Measurements from ENCODE around the gene AK2.
"Not testable (repeated sequence)": the region's sequence is repeated elsewhere in the genome, so short reads cannot be mapped to it uniquely, and the experiment has no call there.

Gene AK2

DNA sequence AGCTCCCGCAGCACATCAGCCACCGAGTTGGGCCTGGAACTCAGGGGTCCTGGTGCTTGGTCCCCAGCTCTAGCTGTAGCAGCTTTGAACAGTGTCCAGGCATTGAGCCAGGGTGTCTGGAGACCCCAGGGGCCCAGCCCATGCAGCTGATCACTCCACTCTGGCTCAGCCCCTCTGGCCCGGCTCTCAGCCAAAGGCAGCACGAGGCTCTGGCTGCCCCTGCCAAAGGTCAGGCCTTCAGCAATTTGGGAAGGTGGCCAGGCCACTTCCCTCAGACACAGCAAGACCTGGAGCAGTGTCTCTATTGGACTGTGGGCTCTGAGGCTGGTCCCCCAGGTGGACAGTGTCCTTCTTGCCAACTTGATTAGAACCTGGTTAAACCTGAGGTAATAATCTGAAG, 37.7 kb downstream of the AK2 start:
- no peak for DNase-seq (ENCODE audit: low read depth in 2 of 2)

DNA sequence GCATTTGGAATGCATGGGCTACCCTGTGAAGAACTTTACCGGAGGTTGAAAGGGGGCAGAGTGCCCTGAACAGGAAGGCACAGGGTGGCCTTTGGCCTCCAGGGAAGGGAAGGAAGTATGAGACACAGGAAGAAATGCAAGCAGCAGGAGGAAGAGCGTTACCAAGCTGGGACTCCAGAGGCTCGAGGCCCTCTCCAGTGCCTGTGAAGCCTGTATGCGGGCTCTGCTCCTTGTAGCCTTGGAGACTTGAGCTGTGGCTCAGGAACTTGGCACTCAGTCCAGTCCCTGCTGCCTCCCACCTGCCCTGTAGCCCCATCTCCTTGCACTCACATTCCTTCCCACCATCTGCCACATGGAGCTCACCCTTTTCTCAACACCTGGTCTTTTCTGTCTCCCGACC, 38.6 kb downstream of the AK2 start:
- DNase-seq (ENCODE audit: low read depth in 2 of 2): no peak

GRCh38 chr1:32997381-32997891, 39.2 kb downstream of the AK2 start:
- no peak for DNase-seq (ENCODE audit: low read depth in 2 of 2)

GRCh38 chr1:32993324-32993636, 43.4 kb downstream of the AK2 start:
- DNase-seq (ENCODE audit: low read depth in 2 of 2): not testable (repeated sequence)

GRCh38 chr1:32992489-32993323, 44.0 kb downstream of the AK2 start:
- peak; percentile 26 to 50 for DNase-seq (ENCODE audit: low read depth in 2 of 2)

GRCh38 chr1:32991819-32992488, 44.7 kb downstream of the AK2 start:
- DNase-seq (ENCODE audit: low read depth in 2 of 2): no peak

GRCh38 chr1:32991386-32991785, 45.3 kb downstream of the AK2 start:
- DNase-seq (ENCODE audit: low read depth in 2 of 2): no peak

DNA sequence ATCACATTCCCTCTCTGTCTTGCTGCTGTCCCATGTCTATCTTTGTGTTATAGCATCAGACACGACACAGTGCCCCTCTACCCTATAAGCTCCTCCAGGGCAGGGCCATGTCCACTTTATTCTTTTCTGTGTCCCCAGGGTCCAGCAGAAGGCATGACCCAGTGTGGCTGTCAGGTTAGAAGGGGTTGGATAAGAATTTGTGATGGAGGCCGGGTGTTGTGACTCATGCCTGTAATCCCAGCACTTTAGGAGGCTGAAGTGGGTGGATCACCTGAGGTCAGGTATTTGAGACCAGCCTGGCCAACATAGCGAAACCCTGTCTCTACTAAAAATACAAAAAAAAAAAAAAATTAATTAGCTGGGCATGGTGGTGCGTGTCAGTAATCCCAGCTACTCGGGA, 45.8 kb downstream of the AK2 start:
- DNase-seq (ENCODE audit: low read depth in 2 of 2): no peak

GRCh38 chr1:32989160-32990050, 47.3 kb downstream of the AK2 start:
- peak in 1 of 2 donors; percentile 24 for DNase-seq (ENCODE audit: low read depth in 2 of 2)

GRCh38 chr1:32988665-32989064, 48.0 kb downstream of the AK2 start:
- no peak for DNase-seq (ENCODE audit: low read depth in 2 of 2)

- no peak for DNase-seq (ENCODE audit: low read depth in 2 of 2)
These were observed 51.5 kb downstream of the AK2 start for GRCh38 chr1:32985226-32985625.

DNA sequence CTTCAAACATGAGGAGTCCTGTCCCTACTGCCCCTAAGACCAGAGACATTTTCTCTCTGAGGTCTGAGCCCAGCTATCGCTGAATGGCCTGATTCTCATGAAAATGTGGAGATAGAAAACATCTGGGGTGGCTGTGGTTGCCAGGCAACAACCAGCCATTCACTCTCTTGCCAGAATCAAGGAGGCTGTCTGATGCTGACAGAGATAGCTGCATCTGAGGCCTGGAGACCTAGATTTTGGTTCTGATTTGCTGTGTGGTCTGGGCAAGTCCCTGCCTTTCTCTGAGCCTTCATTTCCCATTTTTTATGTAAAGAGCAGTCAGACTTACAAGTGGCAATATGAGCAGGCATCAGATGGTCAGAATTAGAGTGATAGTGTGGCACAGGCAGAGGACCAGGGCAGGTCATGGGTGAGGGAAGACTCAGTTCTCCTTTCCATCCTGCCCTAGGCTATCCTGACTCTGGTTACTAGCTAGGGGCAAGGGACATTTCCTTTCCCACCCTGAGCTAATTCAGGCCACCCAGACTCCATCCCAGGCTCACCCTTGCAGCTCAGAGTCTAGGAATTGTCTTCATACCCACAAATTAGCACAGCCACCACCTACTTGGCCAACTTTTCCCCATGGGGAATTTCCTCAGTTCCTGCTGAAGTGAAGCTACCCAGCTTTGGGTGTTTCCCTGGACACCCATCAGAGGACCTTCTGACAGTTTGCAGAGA, 52.1 kb downstream of the AK2 start:
- no peak for DNase-seq (ENCODE audit: low read depth in 2 of 2)

DNA sequence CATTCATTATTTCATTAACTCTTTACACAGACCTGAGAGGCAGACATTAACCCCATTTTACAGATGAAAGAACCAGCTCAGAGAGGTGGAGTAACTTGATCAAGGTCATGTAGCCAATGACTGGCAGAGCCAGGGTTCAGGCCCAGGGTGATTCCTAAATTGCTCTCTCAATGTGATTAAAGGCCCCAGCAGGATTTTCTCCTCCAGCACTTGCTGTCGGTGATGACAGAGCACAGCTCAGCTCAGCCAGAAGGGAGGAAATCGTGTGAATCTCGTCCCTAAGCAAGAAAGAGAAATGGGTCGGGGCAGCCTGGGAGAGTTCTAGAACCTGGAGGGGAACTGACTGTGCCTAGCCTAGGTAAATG, 52.6 kb downstream of the AK2 start:
- no peak for DNase-seq (ENCODE audit: low read depth in 2 of 2)

GRCh38 chr1:32983020-32983419, 53.7 kb downstream of the AK2 start:
- no peak for DNase-seq (ENCODE audit: low read depth in 2 of 2)

- peak; percentile 35 to 38 for DNase-seq (ENCODE audit: low read depth in 2 of 2)
These were observed 55.4 kb downstream of the AK2 start for GRCh38 chr1:32981003-32981901.

DNA sequence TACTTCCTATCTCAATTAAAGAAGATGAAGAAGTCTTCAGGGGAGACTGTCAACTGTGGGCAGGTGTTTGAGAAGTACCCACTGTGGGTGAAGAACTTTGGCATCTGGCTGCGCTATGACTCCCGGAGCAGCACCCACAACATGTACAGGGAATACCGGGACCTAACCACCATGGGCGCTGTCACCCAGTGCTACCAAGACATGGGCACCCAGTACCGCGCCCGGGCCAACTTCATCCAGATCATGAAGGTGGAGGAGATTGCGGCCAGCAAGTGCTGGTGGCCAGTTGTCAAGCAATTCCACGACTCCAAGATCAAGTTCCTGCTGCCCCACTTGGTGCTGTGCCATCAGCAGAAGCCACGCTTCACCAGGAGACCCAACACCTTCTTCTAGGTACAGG, 56.6 kb downstream of the AK2 start:
- no peak for DNase-seq (ENCODE audit: low read depth in 2 of 2)

DNA sequence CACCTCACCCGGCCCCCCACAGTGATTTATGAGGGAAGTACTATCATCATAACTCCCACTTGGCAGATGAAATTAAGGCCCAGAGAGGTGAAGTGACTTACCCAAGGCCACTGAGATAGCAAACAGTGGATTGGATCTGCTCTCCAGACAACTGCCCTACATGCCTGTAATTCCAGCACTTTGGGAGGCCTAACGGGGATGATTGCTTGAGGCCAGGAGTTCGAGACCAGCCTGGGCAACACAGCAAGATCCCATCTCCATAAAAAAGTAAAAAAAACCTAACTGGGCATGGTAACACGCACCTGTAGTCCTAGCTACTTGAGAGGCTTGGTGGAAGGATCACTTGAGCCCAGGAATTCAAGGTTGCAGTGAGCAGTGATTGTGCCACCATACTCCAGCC, 57.8 kb downstream of the AK2 start:
- no peak for DNase-seq (ENCODE audit: low read depth in 2 of 2)

- no peak for DNase-seq (ENCODE audit: low read depth in 2 of 2)
These were observed 59.1 kb downstream of the AK2 start for GRCh38 chr1:32977546-32978087.

DNA sequence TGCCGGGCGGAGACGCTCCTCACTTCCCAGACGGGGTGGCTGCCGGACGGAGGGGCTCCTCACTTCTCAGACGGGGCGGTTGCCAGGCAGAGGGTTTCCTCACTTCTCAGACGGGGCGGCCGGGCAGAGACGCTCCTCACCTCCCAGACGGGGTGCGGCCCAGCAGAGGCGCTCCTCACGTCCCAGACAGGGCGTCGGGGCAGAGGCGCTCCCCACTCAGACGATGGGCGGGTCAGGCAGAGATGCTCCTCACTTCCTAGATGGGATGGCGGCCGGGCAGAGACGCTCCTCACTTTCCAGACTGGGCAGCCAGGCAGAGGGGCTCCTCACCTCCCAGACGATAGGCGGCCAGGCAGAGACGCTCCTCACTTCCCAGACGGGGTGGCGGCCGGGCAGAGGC, 61.6 kb downstream of the AK2 start:
- not testable (repeated sequence) for DNase-seq (ENCODE audit: low read depth in 2 of 2)

DNA sequence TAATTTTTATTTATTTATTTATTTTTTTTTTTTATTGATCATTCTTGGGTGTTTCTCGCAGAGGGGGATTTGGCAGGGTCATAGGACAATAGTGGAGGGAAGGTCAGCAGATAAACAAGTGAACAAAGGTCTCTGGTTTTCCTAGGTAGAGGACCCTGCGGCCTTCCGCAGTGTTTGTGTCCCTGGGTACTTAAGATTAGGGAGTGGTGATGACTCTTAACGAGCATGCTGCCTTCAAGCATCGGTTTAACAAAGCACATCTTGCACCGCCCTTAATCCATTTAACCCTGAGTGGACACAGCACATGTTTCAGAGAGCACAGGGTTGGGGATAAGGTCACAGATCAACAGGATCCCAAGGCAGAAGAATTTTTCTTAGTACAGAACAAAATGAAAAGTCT, 63.2 kb downstream of the AK2 start:
- DNase-seq (ENCODE audit: low read depth in 2 of 2): not testable (repeated sequence)

Data from activated CD4-positive, alpha-beta T cell treated with anti-CD3 and anti-CD28 coated beads for 24 hours (primary cell).